ENCODE data around the gene TBC1D17. TPM values are rescaled to one million over a fixed set of nuclear protein-coding genes. Genes with fewer than 3 reads are reported as not detected.

TBC1D17 gene
- total and polyA plus RNA-seq, 2 of the 13 experiments (the other 11 are each of a cell fraction or from before 2014, with no cell fraction given): 9.7 to 16.9 TPM

- no peak for TF ChIP-seq ZNF280B (CRISPR knock-in tag; IDR thresholded peaks at IDR 0.05; ENCODE audit: borderline replicate concordance)
- TF ChIP-seq REPIN1 (CRISPR knock-in tag; IDR thresholded peaks at IDR 0.05; ENCODE audit: borderline replicate concordance, low read depth): 0 out of 2 replicates have a peak, but pooled peaks have one; percentile 16
- no peak for TF ChIP-seq RCOR2 (CRISPR knock-in tag; IDR thresholded peaks at IDR 0.05)
- TF ChIP-seq ZNF232 (CRISPR knock-in tag; IDR thresholded peaks at IDR 0.05; ENCODE audit: borderline replicate concordance): no peak
- peak; percentile 64 for TF ChIP-seq ASH2L (IDR thresholded peaks at IDR 0.05; ENCODE audit: insufficient read length, low read depth, low read length)
- peak; percentile 98 for TF ChIP-seq PRDM10 (CRISPR knock-in tag; IDR thresholded peaks at IDR 0.05; ENCODE audit: low read depth)
- 0 out of 2 replicates have a peak, but pooled peaks have one; percentile 36 for TF ChIP-seq ZNF230 (CRISPR knock-in tag; IDR thresholded peaks at IDR 0.05)
- TF ChIP-seq MAX (IDR thresholded peaks at IDR 0.05): peak; percentile 86
- 0 out of 2 replicates have a peak, but pooled peaks have one; percentile 77 for TF ChIP-seq TBP (CRISPR knock-in tag; IDR thresholded peaks at IDR 0.05)
- TF ChIP-seq ZNF333 (CRISPR knock-in tag; IDR thresholded peaks at IDR 0.05; ENCODE audit: borderline replicate concordance): 0 out of 2 replicates have a peak, but pooled peaks have one; percentile 42
- TF ChIP-seq IRF1 (CRISPR knock-in tag; IDR thresholded peaks at IDR 0.05; ENCODE audit: low read depth): no peak
- TF ChIP-seq RFX5 (IDR thresholded peaks at IDR 0.05; ENCODE audit: low read depth, low read length): no peak
- peak; percentile 90 for TF ChIP-seq ZNF772 (CRISPR knock-in tag; IDR thresholded peaks at IDR 0.05)
- TF ChIP-seq ZSCAN30 (CRISPR knock-in tag; IDR thresholded peaks at IDR 0.05): no peak
- peak; percentile 66 for TF ChIP-seq KAT8 (CRISPR knock-in tag; IDR thresholded peaks at IDR 0.05)
- 0 out of 2 replicates have a peak, but pooled peaks have one; percentile 19 for TF ChIP-seq MYPOP (CRISPR knock-in tag; IDR thresholded peaks at IDR 0.05)
- TF ChIP-seq NR2F1 (CRISPR knock-in tag; IDR thresholded peaks at IDR 0.05): no peak
- TF ChIP-seq BRD4 (CRISPR knock-in tag; IDR thresholded peaks at IDR 0.05): no peak
- no peak; the same call in 1 of the 2 replicates for TF ChIP-seq KDM5B (CRISPR knock-in tag; IDR thresholded peaks at IDR 0.05; ENCODE audit: borderline replicate concordance)
- TF ChIP-seq SAFB2 (CRISPR knock-in tag; IDR thresholded peaks at IDR 0.05; ENCODE audit: borderline replicate concordance, low read depth): no peak
- 0 out of 2 replicates have a peak, but pooled peaks have one; percentile 48 for TF ChIP-seq RFXAP (CRISPR knock-in tag; IDR thresholded peaks at IDR 0.05; ENCODE audit: borderline replicate concordance)
These were observed 26.8 kb upstream of the TBC1D17 start, which contains the start of gene PTOV1 (continued) for GRCh38 chr19:49850487-49851342.
